Measurements from ENCODE around the gene CDK14. TPM values are rescaled to one million over a fixed set of nuclear protein-coding genes. Genes with fewer than 3 reads are reported as not detected.

Gene CDK14
- total and polyA plus RNA-seq, 4 donors, result 4.2 to 12.4 (median 7.4) TPM

DNA sequence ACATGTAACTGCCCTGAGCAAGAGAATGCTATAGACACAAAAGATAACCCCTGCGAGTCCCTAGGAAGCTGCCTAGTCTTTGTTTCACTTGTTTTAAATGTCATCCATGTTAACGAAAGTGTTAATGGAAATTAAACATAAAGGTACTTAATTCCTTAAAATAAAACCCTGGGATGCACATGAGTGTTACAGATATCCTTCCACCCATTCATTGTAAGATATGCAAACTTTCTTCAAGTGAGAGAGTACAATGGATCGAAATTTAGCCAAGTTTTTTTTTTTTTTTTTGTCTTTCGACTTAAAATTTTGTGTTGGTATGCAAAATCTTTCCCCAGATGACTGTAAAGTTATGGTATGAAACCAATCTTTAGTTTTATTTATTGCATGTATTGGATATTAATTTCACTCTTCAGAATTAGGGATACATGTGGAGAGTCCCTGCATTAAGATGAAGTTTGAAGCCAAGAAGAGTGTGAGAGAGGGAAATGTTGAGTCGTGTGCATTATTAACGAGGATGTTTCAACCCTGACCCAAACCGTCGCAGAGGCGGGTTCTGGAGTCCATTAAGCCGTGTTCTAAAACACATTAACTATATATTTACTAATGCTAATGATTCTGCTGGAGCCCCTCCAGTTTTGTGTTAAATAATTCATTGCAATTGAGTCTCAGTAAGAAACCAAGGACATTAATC lies 1.6 kb downstream of the CDK14 start:
- no peak for DNase-seq (ENCODE audit: low spot score)
- H3K9ac ChIP-seq (ENCODE audit: low read depth in 1 of 2, low read length in 2 of 2), result peak overlapping the region in 1 of 2 donors; percentile 84
- no peaks in the 10 kb centered on the region for H3K9me3 ChIP-seq (ENCODE audit: control insufficient read depth in 4 of 4, low read length in 3 of 4)
- no peaks in the 10 kb centered on the region for H3K27me3 ChIP-seq (ENCODE audit: control insufficient read depth in 4 of 4, insufficient read depth in 4 of 4, low read length in 3 of 4)
- peaks cover 0 to 19% (median 7%) of the 10 kb centered on the region in 4 donors for H3K4me1 ChIP-seq (ENCODE audit: control insufficient read depth in 4 of 4, insufficient read depth in 4 of 4, low read length in 3 of 4)
- H3K27ac ChIP-seq (ENCODE audit: low read depth in 1 of 2, low read length in 2 of 2), result peak overlapping the region; percentile 89 to 95
- no peaks in the 10 kb centered on the region for H3K36me3 ChIP-seq (ENCODE audit: control insufficient read depth in 4 of 4, insufficient read depth in 3 of 4, low read depth in 1 of 4, low read length in 3 of 4)
- 24% methylated on average over 10 of the region's 10 CpGs for WGBS
- H3K4me3 ChIP-seq (ENCODE audit: low read depth in 1 of 3, low read length in 3 of 3), result peak overlapping the region; percentile 64 to 97 (median 84)
- TF ChIP-seq GABPA (IDR thresholded peaks at IDR 0.05 in 1 of 2, conservative IDR thresholded peaks at IDR 0.05 in 1 of 2) (no peak), JUND (IDR thresholded peaks at IDR 0.05) (no peak), TAF1 (conservative IDR thresholded peaks at IDR 0.05) (no peak), SP1 (IDR thresholded peaks at IDR 0.05) (no peak), HNF4A (conservative IDR thresholded peaks at IDR 0.05) (no peak), RAD21 (IDR thresholded peaks at IDR 0.05) (no peak), EGR1 (IDR thresholded peaks at IDR 0.05; ENCODE audit: low read depth in 2 of 2) (no peak), RXRA (IDR thresholded peaks at IDR 0.05) (no peak)
- TF ChIP-seq, protein P1, sequence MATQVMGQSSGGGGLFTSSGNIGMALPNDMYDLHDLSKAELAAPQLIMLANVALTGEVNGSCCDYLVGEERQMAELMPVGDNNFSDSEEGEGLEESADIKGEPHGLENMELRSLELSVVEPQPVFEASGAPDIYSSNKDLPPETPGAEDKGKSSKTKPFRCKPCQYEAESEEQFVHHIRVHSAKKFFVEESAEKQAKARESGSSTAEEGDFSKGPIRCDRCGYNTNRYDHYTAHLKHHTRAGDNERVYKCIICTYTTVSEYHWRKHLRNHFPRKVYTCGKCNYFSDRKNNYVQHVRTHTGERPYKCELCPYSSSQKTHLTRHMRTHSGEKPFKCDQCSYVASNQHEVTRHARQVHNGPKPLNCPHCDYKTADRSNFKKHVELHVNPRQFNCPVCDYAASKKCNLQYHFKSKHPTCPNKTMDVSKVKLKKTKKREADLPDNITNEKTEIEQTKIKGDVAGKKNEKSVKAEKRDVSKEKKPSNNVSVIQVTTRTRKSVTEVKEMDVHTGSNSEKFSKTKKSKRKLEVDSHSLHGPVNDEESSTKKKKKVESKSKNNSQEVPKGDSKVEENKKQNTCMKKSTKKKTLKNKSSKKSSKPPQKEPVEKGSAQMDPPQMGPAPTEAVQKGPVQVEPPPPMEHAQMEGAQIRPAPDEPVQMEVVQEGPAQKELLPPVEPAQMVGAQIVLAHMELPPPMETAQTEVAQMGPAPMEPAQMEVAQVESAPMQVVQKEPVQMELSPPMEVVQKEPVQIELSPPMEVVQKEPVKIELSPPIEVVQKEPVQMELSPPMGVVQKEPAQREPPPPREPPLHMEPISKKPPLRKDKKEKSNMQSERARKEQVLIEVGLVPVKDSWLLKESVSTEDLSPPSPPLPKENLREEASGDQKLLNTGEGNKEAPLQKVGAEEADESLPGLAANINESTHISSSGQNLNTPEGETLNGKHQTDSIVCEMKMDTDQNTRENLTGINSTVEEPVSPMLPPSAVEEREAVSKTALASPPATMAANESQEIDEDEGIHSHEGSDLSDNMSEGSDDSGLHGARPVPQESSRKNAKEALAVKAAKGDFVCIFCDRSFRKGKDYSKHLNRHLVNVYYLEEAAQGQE (IDR thresholded peaks at IDR 0.05), result no peak
- TF ChIP-seq, protein P2, sequence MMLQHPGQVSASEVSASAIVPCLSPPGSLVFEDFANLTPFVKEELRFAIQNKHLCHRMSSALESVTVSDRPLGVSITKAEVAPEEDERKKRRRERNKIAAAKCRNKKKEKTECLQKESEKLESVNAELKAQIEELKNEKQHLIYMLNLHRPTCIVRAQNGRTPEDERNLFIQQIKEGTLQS (IDR thresholded peaks at IDR 0.05), result no peak
- TF ChIP-seq, protein P3, sequence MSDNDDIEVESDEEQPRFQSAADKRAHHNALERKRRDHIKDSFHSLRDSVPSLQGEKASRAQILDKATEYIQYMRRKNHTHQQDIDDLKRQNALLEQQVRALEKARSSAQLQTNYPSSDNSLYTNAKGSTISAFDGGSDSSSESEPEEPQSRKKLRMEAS (IDR thresholded peaks at IDR 0.05), result no peak

DNA sequence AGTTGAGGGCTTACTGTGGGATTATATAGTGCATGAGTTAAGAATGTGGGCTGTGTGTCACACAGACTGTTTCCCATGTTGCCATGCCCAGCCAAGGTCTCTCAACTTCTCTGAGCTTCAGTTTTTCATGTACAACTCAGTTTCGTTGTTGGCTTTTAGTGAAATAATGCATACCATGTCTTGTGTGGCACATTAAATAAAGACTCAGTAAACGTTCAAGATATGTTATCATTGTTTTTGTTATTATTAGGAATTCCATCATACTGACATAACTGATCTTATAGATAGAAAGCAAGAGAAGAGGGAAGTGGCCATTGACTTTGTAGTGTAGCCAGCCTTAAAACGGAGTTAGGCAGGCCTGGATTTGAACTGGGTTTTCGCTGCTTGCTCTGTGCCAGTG lies 2.9 kb downstream of the CDK14 start:
- DNase-seq (ENCODE audit: low spot score), result no peak
- Histone ChIP-seq H3K9me3 (ENCODE audit: control insufficient read depth in 4 of 4, low read length in 3 of 4) (no peaks in the 10 kb centered on the region), H3K4me3 (ENCODE audit: low read depth in 1 of 3, low read length in 3 of 3) (no peak overlapping the region), H3K4me1 (ENCODE audit: control insufficient read depth in 4 of 4, insufficient read depth in 4 of 4, low read length in 3 of 4) (peaks cover 0 to 21% (median 7%) of the 10 kb centered on the region in 4 donors), H3K27ac (ENCODE audit: low read depth in 1 of 2, low read length in 2 of 2) (no peak overlapping the region), H3K9ac (ENCODE audit: low read depth in 1 of 2, low read length in 2 of 2) (no peak overlapping the region), H3K27me3 (ENCODE audit: control insufficient read depth in 4 of 4, insufficient read depth in 4 of 4, low read length in 3 of 4) (no peaks in the 10 kb centered on the region), H3K36me3 (ENCODE audit: control insufficient read depth in 4 of 4, insufficient read depth in 3 of 4, low read depth in 1 of 4, low read length in 3 of 4) (no peaks in the 10 kb centered on the region)
- no peak for TF ChIP-seq NR2F2 (IDR thresholded peaks at IDR 0.05)
- TF ChIP-seq, protein P1 (IDR thresholded peaks at IDR 0.05), result no peak
- TF ChIP-seq FOXA2 (IDR thresholded peaks at IDR 0.05), result no peak
- no peak for TF ChIP-seq HNF4A (conservative IDR thresholded peaks at IDR 0.05)
- TF ChIP-seq JUND (IDR thresholded peaks at IDR 0.05), result no peak
- no peak for TF ChIP-seq EGR1 (IDR thresholded peaks at IDR 0.05; ENCODE audit: low read depth in 2 of 2)
- TF ChIP-seq, protein P4, sequence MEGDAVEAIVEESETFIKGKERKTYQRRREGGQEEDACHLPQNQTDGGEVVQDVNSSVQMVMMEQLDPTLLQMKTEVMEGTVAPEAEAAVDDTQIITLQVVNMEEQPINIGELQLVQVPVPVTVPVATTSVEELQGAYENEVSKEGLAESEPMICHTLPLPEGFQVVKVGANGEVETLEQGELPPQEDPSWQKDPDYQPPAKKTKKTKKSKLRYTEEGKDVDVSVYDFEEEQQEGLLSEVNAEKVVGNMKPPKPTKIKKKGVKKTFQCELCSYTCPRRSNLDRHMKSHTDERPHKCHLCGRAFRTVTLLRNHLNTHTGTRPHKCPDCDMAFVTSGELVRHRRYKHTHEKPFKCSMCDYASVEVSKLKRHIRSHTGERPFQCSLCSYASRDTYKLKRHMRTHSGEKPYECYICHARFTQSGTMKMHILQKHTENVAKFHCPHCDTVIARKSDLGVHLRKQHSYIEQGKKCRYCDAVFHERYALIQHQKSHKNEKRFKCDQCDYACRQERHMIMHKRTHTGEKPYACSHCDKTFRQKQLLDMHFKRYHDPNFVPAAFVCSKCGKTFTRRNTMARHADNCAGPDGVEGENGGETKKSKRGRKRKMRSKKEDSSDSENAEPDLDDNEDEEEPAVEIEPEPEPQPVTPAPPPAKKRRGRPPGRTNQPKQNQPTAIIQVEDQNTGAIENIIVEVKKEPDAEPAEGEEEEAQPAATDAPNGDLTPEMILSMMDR (IDR thresholded peaks at IDR 0.05; ENCODE audit: low read depth, low read length, missing input control), result no peak
- no peak for TF ChIP-seq HNF4G (IDR thresholded peaks at IDR 0.05)
- TF ChIP-seq, protein P3 (IDR thresholded peaks at IDR 0.05), result no peak
- no peak for TF ChIP-seq FOXA1 (IDR thresholded peaks at IDR 0.05)
- TF ChIP-seq GABPA (IDR thresholded peaks at IDR 0.05 in 1 of 2, conservative IDR thresholded peaks at IDR 0.05 in 1 of 2), result no peak
- no peak for TF ChIP-seq YY1 (IDR thresholded peaks at IDR 0.05)
- TF ChIP-seq TAF1 (conservative IDR thresholded peaks at IDR 0.05), result no peak
- no peak for TF ChIP-seq RXRA (IDR thresholded peaks at IDR 0.05)
- 76% methylated on average over 4 of the region's 4 CpGs for WGBS
